RWPE1 (cell line): ENCODE data around the gene GRAP.

Source experiments
- CTCF ChIA-PET: fragments of 350-600 bp; sonication (Branson Sonifier 250); formaldehyde crosslinking; extraction: SDS; loops from one replicate; lab custom pipeline; 2021; lab: Yijun Ruan, JAX
- POLR2A ChIA-PET: fragments of 400-600 bp; formaldehyde crosslinking; extraction: SDS; loops from one replicate; lab custom pipeline; 2020; ENCODE audit warnings: antibody characterized with exemption; ENCODE audit not compliant: low non-redundant PET; lab: Yijun Ruan, JAX
- DNase-seq: peaks from one replicate; pipeline ENCODE4 v3.0.0; 2012; ENCODE audit warnings: low spot score
- H3K27ac ChIP-seq: fragments of 450-650 bp; 2 replicates; pipeline ENCODE4 v1.5.1; 2017
- TF ChIP-seq, protein P1 (sequence below): fragments of 450-650 bp; conservative IDR thresholded peaks from 2 replicates; pipeline ENCODE4 v1.5.1; 2017; ENCODE audit warnings: low read depth, mild to moderate bottlenecking

The GRAP gene

DNA sequence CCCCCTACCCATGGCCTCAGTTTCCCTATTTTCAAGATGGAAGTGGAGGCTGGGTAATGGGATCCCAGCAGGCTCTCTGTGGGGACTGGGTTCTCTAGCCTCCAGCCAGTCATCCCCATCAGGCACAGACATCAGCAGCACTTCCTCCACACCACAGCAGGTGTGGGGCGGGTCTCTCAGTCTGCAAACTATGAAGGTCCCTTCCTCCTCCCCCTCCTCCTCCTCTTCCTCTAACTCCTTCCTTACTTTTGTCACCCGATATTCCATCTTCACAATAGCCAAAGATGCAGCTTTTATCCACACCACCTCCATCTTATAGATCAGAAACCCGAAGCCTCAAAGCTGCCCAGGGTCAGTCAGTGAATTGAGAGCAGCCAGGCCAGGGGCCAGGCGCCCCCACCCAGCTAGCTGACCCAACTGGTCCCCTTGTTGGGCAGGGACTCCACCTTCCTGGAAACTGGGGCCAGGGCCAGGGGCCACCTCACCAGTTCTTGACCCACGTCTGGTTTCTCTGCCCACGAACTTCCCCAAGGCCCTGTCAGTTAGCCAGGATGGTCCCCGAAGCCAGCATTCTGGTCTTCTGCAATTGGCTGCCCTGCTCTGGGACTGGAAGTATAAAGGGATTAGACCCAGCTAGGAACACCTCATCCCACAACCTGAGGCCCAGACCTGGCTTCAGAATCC lies 44.7 kb downstream of the GRAP start:
- CTCF ChIA-PET: no interaction called here
- peak overlapping the region; percentile 97 for H3K27ac ChIP-seq
- POLR2A ChIA-PET: no interaction called here
- TF ChIP-seq, protein P1, sequence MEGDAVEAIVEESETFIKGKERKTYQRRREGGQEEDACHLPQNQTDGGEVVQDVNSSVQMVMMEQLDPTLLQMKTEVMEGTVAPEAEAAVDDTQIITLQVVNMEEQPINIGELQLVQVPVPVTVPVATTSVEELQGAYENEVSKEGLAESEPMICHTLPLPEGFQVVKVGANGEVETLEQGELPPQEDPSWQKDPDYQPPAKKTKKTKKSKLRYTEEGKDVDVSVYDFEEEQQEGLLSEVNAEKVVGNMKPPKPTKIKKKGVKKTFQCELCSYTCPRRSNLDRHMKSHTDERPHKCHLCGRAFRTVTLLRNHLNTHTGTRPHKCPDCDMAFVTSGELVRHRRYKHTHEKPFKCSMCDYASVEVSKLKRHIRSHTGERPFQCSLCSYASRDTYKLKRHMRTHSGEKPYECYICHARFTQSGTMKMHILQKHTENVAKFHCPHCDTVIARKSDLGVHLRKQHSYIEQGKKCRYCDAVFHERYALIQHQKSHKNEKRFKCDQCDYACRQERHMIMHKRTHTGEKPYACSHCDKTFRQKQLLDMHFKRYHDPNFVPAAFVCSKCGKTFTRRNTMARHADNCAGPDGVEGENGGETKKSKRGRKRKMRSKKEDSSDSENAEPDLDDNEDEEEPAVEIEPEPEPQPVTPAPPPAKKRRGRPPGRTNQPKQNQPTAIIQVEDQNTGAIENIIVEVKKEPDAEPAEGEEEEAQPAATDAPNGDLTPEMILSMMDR: no peak
- no peak for DNase-seq

DNA sequence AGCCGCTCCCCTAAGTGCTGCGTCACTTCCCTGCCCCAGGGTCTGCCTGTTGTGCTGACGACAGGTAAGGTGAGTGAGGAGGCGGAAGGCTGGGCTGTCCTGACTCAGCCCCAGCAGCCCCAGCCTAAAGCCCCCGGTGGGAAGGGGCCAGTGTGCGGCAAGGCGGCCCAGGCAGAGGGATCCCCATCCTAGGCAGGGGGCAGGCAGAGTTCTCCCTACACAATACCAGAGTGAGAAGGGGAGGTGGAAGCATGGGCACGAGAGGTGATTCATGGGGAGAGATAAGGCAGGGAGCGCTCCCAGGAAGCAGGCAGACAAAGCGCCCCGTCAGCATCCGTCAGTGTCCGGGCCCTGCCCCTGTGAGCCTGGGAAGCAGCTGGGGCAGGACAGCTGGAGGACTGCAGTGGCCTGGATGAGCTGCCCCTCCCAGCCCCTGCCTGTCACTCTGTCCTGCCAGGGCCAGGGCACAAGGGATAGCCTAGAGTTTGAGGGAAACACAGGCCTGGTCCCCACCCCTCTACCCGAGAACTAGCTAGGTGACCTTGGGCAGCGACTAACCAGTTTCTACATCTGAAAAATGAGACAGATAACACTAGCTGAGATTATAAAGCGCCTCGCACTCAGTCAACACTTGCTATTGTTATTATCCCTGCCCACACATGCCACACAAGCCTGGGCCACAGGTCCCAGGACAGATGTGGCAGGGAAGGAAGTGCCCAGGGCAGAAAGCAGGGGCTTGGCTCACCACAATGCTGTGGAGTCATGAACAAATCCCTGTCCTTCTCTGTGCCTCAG lies 46.0 kb downstream of the GRAP start:
- TF ChIP-seq, protein P1: no peak
- CTCF ChIA-PET: interaction anchor here (0.6 kb wide), 1 partner anchor 40 kb away, joined by 3 read pairs; no protein-coding TSS in a partner anchor
- POLR2A ChIA-PET: no interaction called here
- DNase-seq: peak; percentile 89
- H3K27ac ChIP-seq: peak overlapping the region; percentile 97

DNA sequence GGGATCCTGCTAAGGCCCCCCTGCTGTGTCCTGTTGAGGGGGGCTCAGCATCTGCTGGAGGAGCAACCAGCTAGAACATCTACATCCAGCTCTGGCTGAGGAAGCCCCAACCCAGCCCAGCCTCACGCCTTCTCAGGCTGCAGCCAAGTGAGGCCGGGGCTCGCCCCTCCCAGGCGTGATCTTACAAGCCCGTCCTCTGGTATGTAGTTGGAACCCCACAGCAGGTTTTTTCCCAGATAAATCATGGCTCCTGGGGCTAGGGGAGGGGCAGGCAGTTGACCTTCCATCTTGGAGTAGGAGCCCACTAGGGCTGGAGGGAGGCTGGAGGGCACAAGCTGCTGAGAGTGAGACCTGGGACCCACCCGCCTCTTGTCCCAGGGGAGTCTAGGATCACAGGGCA lies 46.8 kb downstream of the GRAP start:
- TF ChIP-seq, protein P1: no peak
- peak; percentile 21 for DNase-seq
- H3K27ac ChIP-seq: peak overlapping the region; percentile 97
- CTCF ChIA-PET: interaction anchor here (0.6 to 1.0 kb wide), 3 partner anchors 23 to 40 kb away, joined by 3 to 4 read pairs (median 3); no protein-coding TSS in a partner anchor
- POLR2A ChIA-PET: no interaction called here

DNA sequence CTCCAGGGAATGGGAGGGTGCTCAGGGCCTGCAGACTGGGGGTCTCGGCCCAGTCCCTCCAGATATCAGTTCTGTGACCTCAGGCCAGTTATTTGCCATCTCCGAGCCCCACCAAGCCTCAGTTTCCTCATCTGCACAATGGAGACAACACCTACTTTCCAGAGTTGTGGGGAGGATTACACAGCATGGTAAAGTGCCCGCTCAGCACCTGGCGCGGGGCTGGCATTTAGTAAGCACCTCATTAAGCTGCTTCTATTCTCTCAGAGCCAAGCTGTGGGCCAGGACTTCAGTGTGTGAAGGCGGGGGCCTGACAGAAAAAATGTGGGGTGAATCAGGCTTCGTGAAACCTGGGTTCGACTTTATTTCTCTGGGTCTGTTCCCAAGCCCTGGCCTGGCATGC lies 47.4 kb downstream of the GRAP start:
- TF ChIP-seq, protein P1: no peak
- no peak for DNase-seq
- H3K27ac ChIP-seq: peak overlapping the region; percentile 97
- CTCF ChIA-PET: interaction anchor here (0.7 to 1.0 kb wide), 2 partner anchors 39 to 43 kb away, joined by 3 to 4 read pairs; no protein-coding TSS in a partner anchor
- POLR2A ChIA-PET: no interaction called here

DNA sequence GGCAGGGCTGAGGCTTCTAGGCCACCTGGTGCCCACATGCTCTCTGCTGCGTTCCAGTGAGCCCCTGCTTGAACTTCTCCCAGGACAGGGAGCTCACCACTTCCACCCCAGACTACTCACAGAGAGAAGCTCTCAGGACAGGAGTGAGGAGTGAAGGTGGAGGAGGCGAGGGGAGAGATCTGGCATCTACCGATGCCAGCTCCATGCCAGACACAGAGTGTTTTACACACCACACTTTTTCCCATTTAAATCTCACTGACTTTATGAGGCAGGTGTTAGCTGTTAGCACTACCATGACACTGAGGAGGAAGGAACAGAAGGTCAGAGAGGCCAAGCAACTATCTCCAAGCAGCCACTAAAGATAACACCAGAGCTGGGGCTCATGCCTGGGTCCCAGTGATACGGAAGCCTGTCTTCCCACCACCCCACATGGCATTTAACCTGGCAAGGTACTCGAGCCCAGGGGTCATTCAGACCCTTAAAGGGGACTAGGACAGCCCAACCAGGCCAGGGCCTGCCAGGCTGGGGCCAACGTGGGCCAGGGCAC lies 49.0 kb downstream of the GRAP start:
- CTCF ChIA-PET: interaction anchor here (1.5 kb wide), 1 partner anchor 37 kb away, joined by 7 read pairs; no protein-coding TSS in a partner anchor
- peak overlapping the region; percentile 97 for H3K27ac ChIP-seq
- no peak for DNase-seq
- POLR2A ChIA-PET: no interaction called here
- TF ChIP-seq, protein P1: no peak

DNA sequence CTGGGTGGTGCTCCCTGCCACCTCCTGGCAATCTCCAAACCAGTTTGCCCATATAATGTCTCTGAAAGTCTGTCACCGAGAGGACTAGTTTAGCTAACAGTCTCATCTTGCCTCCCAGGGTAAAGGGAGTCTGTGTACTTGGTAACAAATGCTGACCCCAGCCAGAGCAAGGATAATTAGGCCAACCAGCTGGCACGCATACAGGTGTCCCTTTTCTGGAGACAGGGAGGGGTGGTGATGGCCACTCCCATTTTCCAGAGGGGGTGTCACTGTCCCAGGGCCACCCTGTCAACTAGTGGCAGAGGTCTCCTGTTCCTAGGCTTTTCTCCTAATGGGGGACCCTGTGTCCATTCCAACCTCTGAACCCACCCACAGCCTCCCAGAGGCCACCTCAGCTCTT lies 50.3 kb downstream of the GRAP start:
- no peak for DNase-seq
- ChIA-PET POLR2A (no interaction called here), CTCF (no interaction called here)
- H3K27ac ChIP-seq: peak overlapping the region; percentile 97
- TF ChIP-seq, protein P1: no peak
